ENCODE measurements around the gene PHACTR4.

PHACTR4 gene

GRCh38 chr1:28409090-28409489 is 39.5 kb downstream of the PHACTR4 start:
- CTCF ChIA-PET, result interaction anchor here (0.7 to 4.5 kb wide), 21 partner anchors 7 to 468 kb away, joined by 3 to 31 read pairs (median 6); partner anchors contain the start of gene TRNAU1AP
- POLR2A ChIA-PET, result no interaction called here
- no peak for DNase-seq (ENCODE audit: extremely low spot score)
- no peak for TF ChIP-seq CTCF (IDR thresholded peaks at IDR 0.05; ENCODE audit: control extremely low read depth, extremely low read depth, low read depth, missing control alignments)

GRCh38 chr1:28411656-28412055 is 42.1 kb downstream of the PHACTR4 start:
- TF ChIP-seq CTCF (IDR thresholded peaks at IDR 0.05; ENCODE audit: control extremely low read depth, extremely low read depth, low read depth, missing control alignments), result no peak
- CTCF ChIA-PET, result interaction anchor here (1.1 to 4.5 kb wide), 2 partner anchors 26 to 191 kb away, joined by 3 to 31 read pairs; no protein-coding TSS in a partner anchor

GRCh38 chr1:28412731-28413130 is 43.2 kb downstream of the PHACTR4 start:
- no peak for TF ChIP-seq CTCF (IDR thresholded peaks at IDR 0.05; ENCODE audit: control extremely low read depth, extremely low read depth, low read depth, missing control alignments)
- POLR2A ChIA-PET, result no interaction called here
- CTCF ChIA-PET, result interaction anchor here (1.0 to 4.5 kb wide), 5 partner anchors 30 to 464 kb away, joined by 3 to 31 read pairs (median 4); no protein-coding TSS in a partner anchor
- DNase-seq (ENCODE audit: extremely low spot score), result no peak

More at GRCh38 chr1:28411656-28412055, 42.1 kb downstream of the PHACTR4 start:
- POLR2A ChIA-PET, result no interaction called here
- no peak for DNase-seq (ENCODE audit: extremely low spot score)

GRCh38 chr1:28416509-28417194 is 47.1 kb downstream of the PHACTR4 start:
- DNase-seq (ENCODE audit: extremely low spot score), result no peak
- CTCF ChIA-PET, result interaction anchor here (1.0 to 1.7 kb wide), 3 partner anchors 10 to 182 kb away, joined by 3 to 5 read pairs (median 4); no protein-coding TSS in a partner anchor
- POLR2A ChIA-PET, result interaction anchor here (0.9 kb wide), 1 partner anchor 89 kb away, joined by 5 read pairs; the partner anchor contains the start of gene RCC1
- TF ChIP-seq CTCF (IDR thresholded peaks at IDR 0.05; ENCODE audit: control extremely low read depth, extremely low read depth, low read depth, missing control alignments), result no peak

GRCh38 chr1:28417441-28417922 is 47.9 kb downstream of the PHACTR4 start:
- CTCF ChIA-PET, result interaction anchor here (2.9 kb wide), 1 partner anchor 8 kb away, joined by 9 read pairs; no protein-coding TSS in a partner anchor
- POLR2A ChIA-PET, result interaction anchor here (0.6 kb wide), 1 partner anchor 92 kb away, joined by 3 read pairs; no protein-coding TSS in a partner anchor
- TF ChIP-seq CTCF (IDR thresholded peaks at IDR 0.05; ENCODE audit: control extremely low read depth, extremely low read depth, low read depth, missing control alignments), result no peak
- DNase-seq (ENCODE audit: extremely low spot score), result no peak

GRCh38 chr1:28417926-28418637 is 48.5 kb downstream of the PHACTR4 start:
- POLR2A ChIA-PET, result no interaction called here
- CTCF ChIA-PET, result interaction anchor here (1.6 to 2.9 kb wide), 3 partner anchors 8 to 18 kb away, joined by 3 to 9 read pairs (median 6); no protein-coding TSS in a partner anchor
- no peak for TF ChIP-seq CTCF (IDR thresholded peaks at IDR 0.05; ENCODE audit: control extremely low read depth, extremely low read depth, low read depth, missing control alignments)
- DNase-seq (ENCODE audit: extremely low spot score), result no peak

Measured in GM10248 (cell line).